H9 (cell line): ENCODE data around the gene CDC42EP3. TPM values are rescaled to one million over a fixed set of nuclear protein-coding genes. Genes with fewer than 3 reads are reported as not detected.

Source experiments
- DNase-seq: peaks from one replicate; pipeline ENCODE4 v3.0.0-alpha.2; 2017
- H2AFZ ChIP-seq: one replicate; pipeline ENCODE4 v1.6.1; 2013; ENCODE audit warnings: mild to moderate bottlenecking, low read length, control low read depth, moderate library complexity
- H2AK5ac ChIP-seq: 2 replicates; pipeline ENCODE4 v1.6.1; 2013; ENCODE audit warnings: low read length, control low read depth, mixed read lengths; ENCODE audit not compliant: insufficient read length
- H2BK120ac ChIP-seq: one replicate; pipeline ENCODE4 v1.6.1; 2013; ENCODE audit warnings: low read depth, mild to moderate bottlenecking, low read length, control low read depth, inconsistent platforms; ENCODE audit not compliant: poor library complexity, severe bottlenecking
- H2BK12ac ChIP-seq: 2 replicates; pipeline ENCODE4 v1.6.1; 2013; ENCODE audit warnings: low read length, control low read depth, mixed read lengths, low read depth; ENCODE audit not compliant: insufficient read length
- H2BK15ac ChIP-seq: 2 replicates; pipeline ENCODE4 v1.6.1; 2013; ENCODE audit warnings: low read depth, low read length, control low read depth
- H2BK20ac ChIP-seq: one replicate; pipeline ENCODE4 v1.6.1; 2013; ENCODE audit warnings: low read depth, mild to moderate bottlenecking, low read length, control low read depth, inconsistent platforms; ENCODE audit not compliant: poor library complexity, severe bottlenecking
- H2BK5ac ChIP-seq: 2 replicates; pipeline ENCODE4 v1.6.1; 2013; ENCODE audit warnings: low read length, control low read depth, mixed read lengths; ENCODE audit not compliant: insufficient read length
- H3K14ac ChIP-seq: 2 replicates; pipeline ENCODE4 v1.6.1; 2013; ENCODE audit warnings: low read length, control low read depth; ENCODE audit not compliant: insufficient read depth
- H3K18ac ChIP-seq: 2 replicates; pipeline ENCODE4 v1.6.1; 2013; ENCODE audit warnings: low read depth, mild to moderate bottlenecking, mixed read lengths, low read length, control low read depth; ENCODE audit not compliant: insufficient read length
- H3K23ac ChIP-seq: 2 replicates; pipeline ENCODE4 v1.6.1; 2013; ENCODE audit warnings: low read length, control low read depth, mixed read lengths, low read depth; ENCODE audit not compliant: insufficient read length
- H3K23me2 ChIP-seq: 2 replicates; pipeline ENCODE4 v1.6.1; 2013; ENCODE audit warnings: low read depth, mild to moderate bottlenecking, mixed read lengths, low read length, control low read depth; ENCODE audit not compliant: insufficient read length, poor library complexity, severe bottlenecking
- H3K27ac ChIP-seq: 2 replicates; pipeline ENCODE4 v1.5.1; 2013; ENCODE audit warnings: low read length, control low read depth, mixed read lengths, low read depth; ENCODE audit not compliant: insufficient read length
- H3K27me3 ChIP-seq: 2 replicates; pipeline ENCODE4 v1.6.1; 2013; ENCODE audit warnings: low read length, control low read depth, inconsistent platforms; ENCODE audit not compliant: insufficient read depth
- H3K4ac ChIP-seq: 2 replicates; pipeline ENCODE4 v1.6.1; 2013; ENCODE audit warnings: low read depth, mild to moderate bottlenecking, control low read depth, inconsistent platforms, low read length, moderate library complexity
- H3K4me1 ChIP-seq: 2 replicates; pipeline ENCODE4 v1.6.1; 2013; ENCODE audit warnings: low read length, control low read depth, inconsistent platforms; ENCODE audit not compliant: insufficient read depth
- H3K4me2 ChIP-seq: 2 replicates; pipeline ENCODE4 v1.6.1; 2013; ENCODE audit warnings: low read length, control low read depth, mixed read lengths; ENCODE audit not compliant: insufficient read length, insufficient read depth
- H3K56ac ChIP-seq: 2 replicates; pipeline ENCODE4 v1.6.1; 2013; ENCODE audit warnings: low read depth, mild to moderate bottlenecking, mixed read lengths, low read length, control low read depth; ENCODE audit not compliant: insufficient read length
- H3K79me1 ChIP-seq: 2 replicates; pipeline ENCODE4 v1.6.1; 2013; ENCODE audit warnings: low read depth, mild to moderate bottlenecking, moderate library complexity, low read length, control low read depth, inconsistent platforms; ENCODE audit not compliant: insufficient read depth, poor library complexity, severe bottlenecking
- H3K79me2 ChIP-seq: 2 replicates; pipeline ENCODE4 v1.6.1; 2013; ENCODE audit warnings: low read length, control low read depth, inconsistent platforms; ENCODE audit not compliant: insufficient read depth
- H3K9ac ChIP-seq: 2 replicates; pipeline ENCODE4 v1.6.1; 2013; ENCODE audit warnings: low read length, control low read depth, mixed read lengths; ENCODE audit not compliant: insufficient read length; ENCODE audit errors: extremely low read depth
- H3K9me3 ChIP-seq: one replicate; pipeline ENCODE4 v1.6.1; 2013; ENCODE audit warnings: low read depth, low read length, inconsistent platforms; ENCODE audit not compliant: control insufficient read depth
- H3T11ph ChIP-seq: one replicate; pipeline ENCODE4 v1.6.1; 2013; ENCODE audit warnings: mild to moderate bottlenecking, low read length, control low read depth, inconsistent platforms
- H4K20me1 ChIP-seq: one replicate; pipeline ENCODE4 v1.6.1; 2013; ENCODE audit not compliant: control insufficient read depth, insufficient read length, insufficient read depth
- H4K5ac ChIP-seq: 2 replicates; pipeline ENCODE4 v1.6.1; 2013; ENCODE audit warnings: low read depth, mild to moderate bottlenecking, mixed read lengths, low read length, control low read depth; ENCODE audit not compliant: insufficient read length
- H4K8ac ChIP-seq: replicated peaks from 2 replicates; pipeline ENCODE4 v1.6.1; 2013; ENCODE audit warnings: low read length, control low read depth, mixed read lengths, low read depth; ENCODE audit not compliant: insufficient read length
- H4K91ac ChIP-seq: 2 replicates; pipeline ENCODE4 v1.6.1; 2013; ENCODE audit warnings: low read depth, mild to moderate bottlenecking, moderate library complexity, mixed read lengths, low read length, control low read depth; ENCODE audit not compliant: insufficient read length
- H3K27ac Mint-ChIP-seq, 3 experiments: 2 replicates in 2 of 3; 3 replicates in 1 of 3; pipeline ENCODE4 v1.8.0; 2020 to 2021; ENCODE audit warnings: mixed read lengths in 3 of 3, mild to moderate bottlenecking in 1 of 3, moderate library complexity in 1 of 3
- H3K27me3 Mint-ChIP-seq: 2 replicates; pipeline ENCODE4 v1.8.0; 2021; ENCODE audit warnings: low read depth, mild to moderate bottlenecking, moderate library complexity, mixed read lengths
- H3K36me3 Mint-ChIP-seq, 3 experiments: 2 replicates in 2 of 3; 3 replicates in 1 of 3; pipeline ENCODE4 v1.8.0; 2020 to 2021; ENCODE audit warnings: low read depth in 3 of 3, mixed read lengths in 3 of 3; ENCODE audit not compliant: insufficient read depth in 1 of 3
- H3K4me1 Mint-ChIP-seq, 2 experiments: 2 replicates each; pipeline ENCODE4 v1.8.0; 2020; ENCODE audit warnings: mixed read lengths in 2 of 2
- H3K4me3 Mint-ChIP-seq, 2 experiments: 2 replicates in 1 of 2; 3 replicates in 1 of 2; pipeline ENCODE4 v1.8.0; 2020 to 2021; ENCODE audit warnings: mild to moderate bottlenecking in 2 of 2, mixed read lengths in 2 of 2, moderate library complexity in 1 of 2
- H3K9me3 Mint-ChIP-seq, 2 experiments: 2 replicates in 1 of 2; 3 replicates in 1 of 2; pipeline ENCODE4 v1.8.0; 2020; ENCODE audit warnings: mild to moderate bottlenecking in 2 of 2, mixed read lengths in 2 of 2, moderate library complexity in 1 of 2
- CTCF ChIP-seq: fragments of 200-600 bp; sonication (generic); conservative IDR thresholded peaks from 3 replicates; pipeline ENCODE4 v1.8.0; 2021; ENCODE audit warnings: antibody characterized with exemption, mild to moderate bottlenecking
- WGBS: extraction: QIAGEN DNeasy Blood & Tissue Kit; methylation state at CpG from one replicate; pipeline ENCODE4 v1.1.7; 2013; ENCODE audit warnings: missing lambda C conversion rate, low lambda C conversion rate, mixed read lengths; ENCODE audit not compliant: insufficient read length; ENCODE audit errors: extremely low coverage; 5-methylcytosine and 5-hydroxymethylcytosine counted together
- total RNA-seq: library from RNA; stranded (reverse); gene quantifications from 2 replicates; pipeline ENCODE4 v1.2.1, GENCODE V29; 2021

The CDC42EP3 gene
- total RNA-seq, 1 experiment from 2014 or later = 61.5 TPM

DNA sequence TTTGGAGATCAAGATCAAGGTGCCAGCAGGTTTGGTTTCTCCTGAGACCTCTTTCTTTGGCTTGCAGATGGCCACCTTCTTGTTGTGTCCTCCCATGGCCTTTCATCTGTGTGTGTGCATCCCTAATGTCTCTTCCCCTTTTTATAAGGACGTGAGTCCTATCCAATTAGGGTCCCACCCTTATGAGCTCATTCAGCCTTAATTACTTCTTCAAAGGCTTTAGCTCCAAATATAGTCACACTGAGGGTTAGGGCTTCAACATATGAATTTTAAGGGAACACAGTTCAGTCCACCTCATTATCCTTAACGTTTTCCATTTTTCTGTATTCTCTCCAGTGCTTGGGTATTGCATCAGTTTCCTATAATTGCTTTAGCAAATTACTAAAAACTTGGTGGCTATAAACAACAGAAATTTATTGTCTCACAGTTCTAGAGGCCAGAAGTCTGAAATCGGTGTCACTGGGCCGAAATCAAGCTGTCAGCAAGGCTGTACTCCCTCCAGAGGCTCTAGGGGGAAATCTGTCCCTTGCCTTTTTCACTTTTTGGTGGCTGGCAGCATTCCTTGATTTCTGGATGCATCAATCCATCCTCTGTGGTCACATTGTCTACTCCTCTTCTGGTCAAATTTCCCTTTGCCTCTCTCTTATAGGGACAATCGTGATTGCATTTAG lies 34.1 kb downstream of the CDC42EP3 start:
- Histone ChIP-seq H4K20me1 (no peaks in the 10 kb centered on the region), H3K9me3 (no peaks in the 10 kb centered on the region), H2BK20ac (no peak overlapping the region), H2AFZ (no peak overlapping the region), H3K14ac (no peak overlapping the region), H3T11ph (no peak overlapping the region), H3K4me1 (no peaks in the 10 kb centered on the region), H3K9ac (no peak overlapping the region), H3K4ac (no peak overlapping the region), H2BK12ac (no peak overlapping the region), H2BK5ac (no peak overlapping the region), H3K79me1 (no peaks in the 10 kb centered on the region), H2BK120ac (no peak overlapping the region), H2AK5ac (no peak overlapping the region), H3K23ac (no peak overlapping the region), H3K56ac (no peak overlapping the region), H4K91ac (no peak overlapping the region), H3K4me2 (no peak overlapping the region), H3K18ac (no peak overlapping the region), H3K27me3 (no peaks in the 10 kb centered on the region), H3K27ac (no peak overlapping the region), H3K79me2 (no peaks in the 10 kb centered on the region), H4K5ac (no peak overlapping the region), H3K23me2 (no peaks in the 10 kb centered on the region), H4K8ac (no peak overlapping the region), H2BK15ac (no peak overlapping the region)
- WGBS = no CpG with 5 or more reads among the region's 5 CpGs
- Mint-ChIP-seq H3K27me3 (peaks cover 2% of the 10 kb centered on the region), H3K4me1 (peaks cover 15% of the 10 kb centered on the region in 2 experiments), H3K4me3 (no peak overlapping the region), H3K27ac (no peak overlapping the region), H3K36me3 (peaks cover 8 to 19% (median 11%) of the 10 kb centered on the region in 3 experiments), H3K9me3 (no peaks in the 10 kb centered on the region)
- no peak; the same call in 2 of the 3 replicates for TF ChIP-seq CTCF
- no peak for DNase-seq
